Fibroblast of villous mesenchyme (primary cell): ENCODE measurements around the gene GREM2. TPM values are rescaled to one million over a fixed set of nuclear protein-coding genes. Genes with fewer than 3 reads are reported as not detected.

Experiments used
- DNase-seq: peaks from one replicate; pipeline ENCODE4 v3.0.0-alpha.2; 2010; ENCODE audit warnings: low read depth
- H3K4me3 ChIP-seq: 2 replicates; pipeline ENCODE4 v1.5.1; 2011; ENCODE audit warnings: low read depth, mild to moderate bottlenecking, low read length
- total RNA-seq: library from RNA; depleted of rRNA; stranded (reverse); fragments of >200 nt; gene quantifications from 2 replicates; pipeline ENCODE4 v1.2.3, GENCODE V29; 2012
- TF ChIP-seq, protein P1 (sequence below): IDR thresholded peaks from 2 replicates; pipeline ENCODE4 v1.5.1; 2012; ENCODE audit warnings: low read depth, mild to moderate bottlenecking, low read length; ENCODE audit not compliant: insufficient read depth

GREM2 gene
- total RNA-seq, 1 donor: 1.3 TPM

DNA sequence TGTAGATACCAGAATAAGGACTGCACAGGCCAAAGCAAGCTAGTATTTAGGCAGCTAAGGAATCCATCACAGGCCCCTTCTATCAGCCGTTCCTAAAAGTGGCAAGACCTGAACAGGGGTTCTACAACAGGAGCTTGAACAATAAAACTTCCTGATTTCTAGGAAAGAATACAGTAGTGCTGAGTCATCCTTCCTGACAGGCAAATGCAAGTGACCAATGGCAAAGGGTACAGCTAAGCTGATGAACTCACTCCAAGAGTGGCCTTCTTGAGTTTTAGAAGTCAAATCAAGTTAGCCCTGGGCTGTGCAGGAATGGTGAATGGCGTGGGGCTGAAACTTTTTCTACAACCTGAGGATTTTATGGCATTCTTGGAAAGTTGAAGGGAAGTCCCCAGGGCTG is 112.9 kb downstream of the GREM2 start:
- DNase-seq: peak; percentile 32
- TF ChIP-seq, protein P1, sequence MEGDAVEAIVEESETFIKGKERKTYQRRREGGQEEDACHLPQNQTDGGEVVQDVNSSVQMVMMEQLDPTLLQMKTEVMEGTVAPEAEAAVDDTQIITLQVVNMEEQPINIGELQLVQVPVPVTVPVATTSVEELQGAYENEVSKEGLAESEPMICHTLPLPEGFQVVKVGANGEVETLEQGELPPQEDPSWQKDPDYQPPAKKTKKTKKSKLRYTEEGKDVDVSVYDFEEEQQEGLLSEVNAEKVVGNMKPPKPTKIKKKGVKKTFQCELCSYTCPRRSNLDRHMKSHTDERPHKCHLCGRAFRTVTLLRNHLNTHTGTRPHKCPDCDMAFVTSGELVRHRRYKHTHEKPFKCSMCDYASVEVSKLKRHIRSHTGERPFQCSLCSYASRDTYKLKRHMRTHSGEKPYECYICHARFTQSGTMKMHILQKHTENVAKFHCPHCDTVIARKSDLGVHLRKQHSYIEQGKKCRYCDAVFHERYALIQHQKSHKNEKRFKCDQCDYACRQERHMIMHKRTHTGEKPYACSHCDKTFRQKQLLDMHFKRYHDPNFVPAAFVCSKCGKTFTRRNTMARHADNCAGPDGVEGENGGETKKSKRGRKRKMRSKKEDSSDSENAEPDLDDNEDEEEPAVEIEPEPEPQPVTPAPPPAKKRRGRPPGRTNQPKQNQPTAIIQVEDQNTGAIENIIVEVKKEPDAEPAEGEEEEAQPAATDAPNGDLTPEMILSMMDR: no peak
- no peak overlapping the region for H3K4me3 ChIP-seq

DNA sequence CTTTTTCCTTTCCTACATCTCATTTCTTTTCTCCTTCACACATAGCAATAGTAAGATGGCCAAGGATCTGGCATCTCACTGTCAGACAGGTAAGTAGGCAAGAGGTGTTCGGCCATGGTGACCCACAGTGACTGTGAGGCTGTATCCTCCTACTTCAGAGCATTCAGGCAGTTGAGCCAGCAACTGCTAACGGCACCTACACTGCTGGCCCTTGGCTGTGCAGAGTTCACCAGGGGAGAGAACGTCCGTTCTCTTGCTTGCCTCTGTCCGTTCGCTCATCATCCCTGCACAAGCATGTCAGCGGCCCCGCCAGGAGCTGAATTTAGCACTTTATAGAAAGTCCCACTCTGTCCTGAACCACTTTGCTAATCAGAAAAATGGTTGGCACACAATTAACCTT is 113.6 kb downstream of the GREM2 start:
- TF ChIP-seq, protein P1: no peak
- no peak for DNase-seq
- no peak overlapping the region for H3K4me3 ChIP-seq

DNA sequence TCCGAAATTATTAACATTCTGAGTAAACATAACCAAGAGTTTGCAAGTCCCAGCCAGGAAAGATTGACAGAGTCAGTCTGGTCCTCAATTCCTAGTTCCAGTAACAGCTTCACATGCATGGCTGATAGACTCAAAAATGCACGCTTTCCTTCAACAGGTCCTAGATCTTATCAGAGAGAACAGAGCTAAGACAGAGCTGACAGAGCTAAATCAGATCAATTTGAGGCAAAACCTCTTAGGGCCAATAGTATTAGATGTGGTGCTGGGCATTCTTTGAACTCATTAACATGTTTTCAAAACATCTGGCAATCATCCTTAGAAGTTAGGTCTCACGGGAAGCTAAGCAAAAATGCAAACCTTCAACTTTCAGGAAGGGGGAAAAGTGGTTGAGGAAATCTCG is 114.0 kb downstream of the GREM2 start:
- TF ChIP-seq, protein P1: no peak
- no peak overlapping the region for H3K4me3 ChIP-seq
- DNase-seq: no peak

DNA sequence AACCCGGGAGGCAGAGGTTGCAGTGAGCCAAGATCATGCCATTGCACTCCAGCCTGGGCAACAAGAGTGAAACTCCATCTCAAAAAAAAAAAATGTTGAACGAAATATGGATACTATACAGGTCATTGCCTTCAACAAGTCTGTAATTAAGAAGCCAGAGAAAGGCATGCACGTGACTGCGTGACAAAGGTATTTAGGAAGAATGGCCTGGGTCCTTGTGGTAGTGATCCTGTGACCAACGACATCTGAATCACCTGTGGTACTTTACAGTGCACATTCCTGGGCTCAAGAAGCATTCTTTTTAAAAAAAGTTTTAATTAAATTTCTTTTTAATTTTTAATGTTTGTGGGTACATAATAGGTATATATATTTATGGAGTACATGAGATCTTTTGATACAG is 115.0 kb downstream of the GREM2 start:
- TF ChIP-seq, protein P1: no peak
- no peak for DNase-seq
- no peak overlapping the region for H3K4me3 ChIP-seq

DNA sequence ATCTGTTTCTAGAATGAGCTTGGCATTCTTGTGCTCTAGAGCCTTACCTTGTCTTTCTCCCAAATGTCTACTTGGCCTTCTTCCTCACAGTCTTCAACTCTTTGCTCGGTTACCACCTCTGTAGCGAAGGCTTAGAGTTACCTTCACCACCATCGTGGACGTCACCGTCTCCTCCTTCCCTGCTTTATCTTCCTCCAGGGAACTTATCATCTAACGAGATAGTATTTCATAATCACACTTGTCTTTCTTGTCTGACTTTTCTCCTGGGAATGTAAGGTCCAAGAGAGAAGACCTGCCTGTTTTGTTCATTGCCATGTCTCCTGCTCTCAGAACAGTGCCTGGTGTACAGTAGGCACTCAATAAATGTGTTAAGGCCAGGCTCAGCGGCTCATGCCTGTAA is 115.6 kb downstream of the GREM2 start:
- DNase-seq: no peak
- TF ChIP-seq, protein P1: no peak
- H3K4me3 ChIP-seq: no peak overlapping the region

DNA sequence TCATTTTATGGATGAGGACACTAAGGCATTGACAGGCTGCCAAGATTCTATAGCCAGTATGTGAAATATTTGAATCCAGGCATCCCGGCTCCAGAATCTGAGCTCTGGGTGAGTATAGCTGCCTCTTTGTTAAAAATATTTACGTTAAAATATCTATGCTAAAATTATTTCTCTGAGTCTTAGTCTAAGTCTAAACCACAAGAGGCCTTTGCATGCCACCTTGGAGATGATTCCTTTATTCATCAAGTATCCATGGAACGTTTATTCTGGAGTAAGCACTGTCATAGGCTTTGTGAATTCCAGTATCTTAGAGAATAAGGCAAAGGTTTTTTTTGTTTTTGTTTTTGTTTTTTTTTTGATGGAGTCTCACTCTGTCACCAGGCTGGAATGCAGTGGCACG is 116.4 kb downstream of the GREM2 start:
- TF ChIP-seq, protein P1: no peak
- H3K4me3 ChIP-seq: no peak overlapping the region
- no peak for DNase-seq

DNA sequence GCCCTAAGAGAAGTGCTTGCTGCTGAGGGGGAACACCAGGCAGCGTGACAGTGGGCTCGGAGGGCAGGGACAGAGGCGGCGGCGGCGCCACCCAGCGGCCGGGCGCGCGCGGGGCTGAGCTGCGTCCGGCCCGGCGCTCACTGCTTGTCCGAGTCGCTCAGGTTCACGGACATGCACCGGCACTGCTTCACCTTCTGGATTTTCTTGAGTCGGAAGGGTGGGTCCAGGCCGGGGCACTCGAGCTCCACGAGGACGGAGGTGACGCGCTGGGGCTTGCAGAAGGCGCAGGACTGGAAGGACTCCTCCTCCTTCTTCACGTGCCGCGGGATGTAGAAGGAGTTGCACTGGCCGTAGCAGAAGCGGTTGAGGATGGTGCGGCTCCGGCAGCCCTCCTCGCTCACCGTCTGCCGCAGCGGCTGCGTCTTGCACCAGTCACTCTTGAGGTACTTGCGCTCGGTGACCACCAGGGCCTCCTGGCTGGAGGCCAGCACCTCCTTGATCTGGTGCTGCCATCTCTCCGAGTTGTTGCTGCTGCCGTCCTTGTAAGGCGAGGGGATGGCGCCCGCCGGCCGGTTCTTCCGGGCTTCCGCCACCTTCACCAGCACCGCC is 119.0 kb downstream of the GREM2 start:
- peak; percentile 40 for DNase-seq
- peak overlapping the region; percentile 41 for H3K4me3 ChIP-seq
- TF ChIP-seq, protein P1: peak; percentile 12
